Lower leg skin (tissue), 3 donors: ENCODE measurements around the gene MAD1L1.

Experiments used
- CTCF ChIP-seq, 3 donors: fragments of 450-650 bp; IDR thresholded peaks; one replicate each; pipeline ENCODE4 v1.5.1; 2016; ENCODE audit warnings: antibody characterized with exemption in 3 of 3, mild to moderate bottlenecking in 3 of 3, moderate library complexity in 2 of 3
- POLR2A ChIP-seq, 2 donors: fragments of 450-650 bp; IDR thresholded peaks; one replicate each; pipeline ENCODE4 v1.6.1; 2016 to 2017; ENCODE audit warnings: antibody characterized with exemption in 2 of 2, mild to moderate bottlenecking in 1 of 2, moderate library complexity in 1 of 2

DNA sequence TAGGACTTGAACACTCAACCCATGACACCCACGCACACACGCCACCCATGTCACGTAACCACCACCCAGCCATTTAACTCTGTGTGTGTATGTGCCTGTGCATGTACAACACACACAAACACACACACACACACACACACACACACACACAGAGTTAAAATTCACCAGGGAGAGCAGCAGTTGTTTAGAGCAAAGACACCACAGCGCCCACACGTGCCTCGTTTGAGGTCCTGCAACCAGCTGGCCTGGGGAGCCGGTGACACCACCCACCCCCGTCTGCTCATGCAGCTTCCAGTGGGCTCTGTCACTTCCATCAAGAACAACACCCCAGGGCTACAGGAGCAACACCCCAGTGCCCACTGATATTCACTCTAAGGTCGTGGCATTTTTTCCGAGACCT, 465.2 kb downstream of the MAD1L1 start:
- TF ChIP-seq CTCF (IDR thresholded peaks at IDR 0.05) (no peak), POLR2A (IDR thresholded peaks at IDR 0.05) (no peak)
